ENCODE data around the gene CNGA1.

- TF ChIP-seq CTCF (IDR thresholded peaks at IDR 0.05) (no peak), POLR2A (IDR thresholded peaks at IDR 0.05) (no peak), POLR2AphosphoS5 (IDR thresholded peaks at IDR 0.05) (no peak)
Observed at GRCh38 chr4:48038666-48039065, 22.2 kb upstream of the CNGA1 start.

Data from prostate gland (tissue), 2 donors.